HG03378 (cell line): Measurements from ENCODE around the gene PLA2G4F.

Experiments
- ATAC-seq: cut with Tn5 transposase; IDR thresholded peaks from one replicate; pipeline ENCODE4 v1.9.1; 2021; ENCODE audit warnings: mild to moderate bottlenecking, moderate library complexity; ENCODE audit not compliant: unreplicated experiment

The PLA2G4F gene

GRCh38 chr15:42134617-42135245, 21.7 kb downstream of the PLA2G4F start:
- no peak for ATAC-seq

GRCh38 chr15:42133886-42134502, 22.4 kb downstream of the PLA2G4F start:
- no peak for ATAC-seq

- no peak for ATAC-seq
Measured at GRCh38 chr15:42133356-42133755, 23.1 kb downstream of the PLA2G4F start.

- ATAC-seq: no peak
Measured at GRCh38 chr15:42131826-42132806, 24.3 kb downstream of the PLA2G4F start.

GRCh38 chr15:42131006-42131405, 25.4 kb downstream of the PLA2G4F start:
- no peak for ATAC-seq

GRCh38 chr15:42130246-42130986, 26.0 kb downstream of the PLA2G4F start:
- ATAC-seq: no peak

- ATAC-seq: no peak
Measured at GRCh38 chr15:42129364-42129763, 27.1 kb downstream of the PLA2G4F start.

- ATAC-seq: no peak
Measured at GRCh38 chr15:42128476-42128875, 28.0 kb downstream of the PLA2G4F start.

- no peak for ATAC-seq
Measured at GRCh38 chr15:42123546-42123945, 32.9 kb downstream of the PLA2G4F start.

GRCh38 chr15:42121682-42122081, 34.8 kb downstream of the PLA2G4F start:
- no peak for ATAC-seq

- no peak for ATAC-seq
Measured at GRCh38 chr15:42121021-42121420, 35.4 kb downstream of the PLA2G4F start.

GRCh38 chr15:42120285-42120684, 36.2 kb downstream of the PLA2G4F start:
- ATAC-seq: no peak

GRCh38 chr15:42119446-42119760, 37.0 kb downstream of the PLA2G4F start:
- no peak for ATAC-seq

- ATAC-seq: no peak
Measured at GRCh38 chr15:42118650-42119445, 37.6 kb downstream of the PLA2G4F start.

GRCh38 chr15:42111924-42112323, 44.5 kb downstream of the PLA2G4F start:
- no peak for ATAC-seq

GRCh38 chr15:42110367-42110766, 46.1 kb downstream of the PLA2G4F start:
- ATAC-seq: no peak

GRCh38 chr15:42108806-42109205, 47.6 kb downstream of the PLA2G4F start:
- no peak for ATAC-seq

- no peak for ATAC-seq
Measured at GRCh38 chr15:42108189-42108588, 48.2 kb downstream of the PLA2G4F start.

- no peak for ATAC-seq
Measured at GRCh38 chr15:42107473-42107872, 49.0 kb downstream of the PLA2G4F start.

GRCh38 chr15:42106288-42106687, 50.1 kb downstream of the PLA2G4F start:
- ATAC-seq: no peak
